GM19239 (cell line): ENCODE measurements around the gene TUBB4B.

Experiments
- DNase-seq: peaks from one replicate; pipeline ENCODE4 v3.0.0; 2011; ENCODE audit warnings: low spot score; ENCODE audit not compliant: insufficient read length
- FAIRE-seq: peaks from 2 replicates; lab custom pipeline; 2011; peaks lifted over from hg19 to GRCh38; lab: Jason Lieb, UNC

TUBB4B gene

GRCh38 chr9:137266162-137266527 lies 25.1 kb downstream of the TUBB4B start:
- DNase-seq = no peak
- no peak for FAIRE-seq

- DNase-seq (no peak), FAIRE-seq (no peak)
These were observed 25.7 kb downstream of the TUBB4B start for GRCh38 chr9:137266585-137267453.

GRCh38 chr9:137267933-137268355 lies 26.9 kb downstream of the TUBB4B start:
- peak; percentile 60 for DNase-seq
- FAIRE-seq = peak; percentile 78

GRCh38 chr9:137268538-137269201 lies 27.6 kb downstream of the TUBB4B start:
- FAIRE-seq (no peak), DNase-seq (no peak)

GRCh38 chr9:137269231-137269772 lies 28.2 kb downstream of the TUBB4B start:
- FAIRE-seq (peak; percentile 45), DNase-seq (no peak)

- no peak for FAIRE-seq
- no peak for DNase-seq
These were observed 30.0 kb downstream of the TUBB4B start for GRCh38 chr9:137270929-137271695.

- DNase-seq (no peak), FAIRE-seq (no peak)
These were observed 30.6 kb downstream of the TUBB4B start for GRCh38 chr9:137271696-137272076.

GRCh38 chr9:137272241-137273094 lies 31.4 kb downstream of the TUBB4B start:
- DNase-seq = no peak

GRCh38 chr9:137273095-137273490 lies 32.0 kb downstream of the TUBB4B start:
- FAIRE-seq = no peak

More at GRCh38 chr9:137272241-137273094, 31.4 kb downstream of the TUBB4B start:
- no peak for FAIRE-seq

GRCh38 chr9:137273611-137274320 lies 32.7 kb downstream of the TUBB4B start:
- no peak for DNase-seq
- no peak for FAIRE-seq

More at GRCh38 chr9:137273095-137273490, 32.0 kb downstream of the TUBB4B start:
- DNase-seq = no peak

- DNase-seq (no peak), FAIRE-seq (no peak)
These were observed 34.1 kb downstream of the TUBB4B start for GRCh38 chr9:137275203-137275587.

- DNase-seq (no peak), FAIRE-seq (no peak)
These were observed 34.7 kb downstream of the TUBB4B start for GRCh38 chr9:137275588-137276472.

GRCh38 chr9:137276473-137277328 lies 35.6 kb downstream of the TUBB4B start:
- no peak for DNase-seq

GRCh38 chr9:137277329-137278041 lies 36.4 kb downstream of the TUBB4B start, which contains the start of gene TOR4A:
TSS of gene TOR4A (plus strand) at chr9:137277726. CDS start at chr9:137278690, 964 bp downstream.
- peak; percentile 96 for FAIRE-seq

More at GRCh38 chr9:137276473-137277328, 35.6 kb downstream of the TUBB4B start:
- FAIRE-seq = peak; percentile 78

GRCh38 chr9:137278061-137278701 lies 37.1 kb downstream of the TUBB4B start:
- FAIRE-seq (no peak), DNase-seq (no peak)

More at GRCh38 chr9:137277329-137278041, 36.4 kb downstream of the TUBB4B start, which contains the start of gene TOR4A:
- DNase-seq = peak; percentile 99
